ENCODE results near the gene PLA2G6. TPM values are rescaled to one million over a fixed set of nuclear protein-coding genes. Genes with fewer than 3 reads are reported as not detected.

PLA2G6 gene
- total and polyA plus RNA-seq, 2 of the 13 experiments (the other 11 are each of a cell fraction or from before 2014, with no cell fraction given), result 4.8 to 11.5 TPM

GRCh38 chr22:38110008-38110862 is 71.4 kb downstream of the PLA2G6 start, which contains the start of gene BAIAP2L2 (continued):
- TF ChIP-seq ELF3 (CRISPR knock-in tag; IDR thresholded peaks at IDR 0.05), result peak; percentile 54
- TF ChIP-seq ZMAT5 (CRISPR knock-in tag; IDR thresholded peaks at IDR 0.05; ENCODE audit: borderline replicate concordance, low read depth), result no peak
- TF ChIP-seq SATB2 (CRISPR knock-in tag; IDR thresholded peaks at IDR 0.05), result no peak
- TF ChIP-seq RFX5 (IDR thresholded peaks at IDR 0.05; ENCODE audit: low read depth, low read length), result no peak
- no peak for TF ChIP-seq JUNB (CRISPR knock-in tag; IDR thresholded peaks at IDR 0.05; ENCODE audit: borderline replicate concordance)
- no peak for TF ChIP-seq GRHL1 (CRISPR knock-in tag; conservative IDR thresholded peaks at IDR 0.05)
- no peak for TF ChIP-seq SRF (IDR thresholded peaks at IDR 0.05; ENCODE audit: low read depth, low read length)
- no peak for TF ChIP-seq GFI1 (CRISPR knock-in tag; IDR thresholded peaks at IDR 0.05; ENCODE audit: borderline replicate concordance)
- TF ChIP-seq POLR2AphosphoS5 (IDR thresholded peaks at IDR 0.05; ENCODE audit: low read depth, low read length), result peak; percentile 32; the same call in 1 of the 2 replicates
- no peak; the same call in 1 of the 2 replicates for TF ChIP-seq FOXP4 (CRISPR knock-in tag; IDR thresholded peaks at IDR 0.05)
- TF ChIP-seq ZNF788 (CRISPR knock-in tag; IDR thresholded peaks at IDR 0.05; ENCODE audit: borderline replicate concordance), result no peak; the same call in 1 of the 2 replicates
- no peak for TF ChIP-seq KDM6A (CRISPR knock-in tag; IDR thresholded peaks at IDR 0.05; ENCODE audit: low read depth)
- TF ChIP-seq RFX3 (CRISPR knock-in tag; IDR thresholded peaks at IDR 0.05), result no peak
- no peak for TF ChIP-seq ZNF17 (CRISPR knock-in tag; IDR thresholded peaks at IDR 0.05)
- no peak for TF ChIP-seq ARNTL (CRISPR knock-in tag; IDR thresholded peaks at IDR 0.05)
- no peak for TF ChIP-seq TCF7L2 (IDR thresholded peaks at IDR 0.05; ENCODE audit: low read depth, low read length)
- TF ChIP-seq ZFP37 (CRISPR knock-in tag; IDR thresholded peaks at IDR 0.05; ENCODE audit: borderline replicate concordance), result 0 out of 2 replicates have a peak, but pooled peaks have one; percentile 19
- no peak for TF ChIP-seq ZNF770 (CRISPR knock-in tag; IDR thresholded peaks at IDR 0.05)
- no peak for TF ChIP-seq LCORL (IDR thresholded peaks at IDR 0.05)
- peak; percentile 35; the same call in 1 of the 2 replicates for TF ChIP-seq LCORL (CRISPR knock-in tag; IDR thresholded peaks at IDR 0.05)
- peak; percentile 41; the same call in 1 of the 2 replicates for TF ChIP-seq RBFOX2 (IDR thresholded peaks at IDR 0.05; ENCODE audit: low read depth, low read length)
